ENCODE data around the gene KCNQ5.

Gene KCNQ5

GRCh38 chr6:72809746-72810379 lies 188.0 kb downstream of the KCNQ5 start:
- DNase-seq (ENCODE audit: low read depth): peak; percentile 49
- TF ChIP-seq CTCF (conservative IDR thresholded peaks at IDR 0.05; ENCODE audit: low read length): no peak
- H3K4me3 ChIP-seq (ENCODE audit: low read length): no peak overlapping the region

GRCh38 chr6:72810571-72811280 lies 188.9 kb downstream of the KCNQ5 start:
- H3K4me3 ChIP-seq (ENCODE audit: low read length): no peak overlapping the region
- TF ChIP-seq CTCF (conservative IDR thresholded peaks at IDR 0.05; ENCODE audit: low read length): no peak
- no peak for DNase-seq (ENCODE audit: low read depth)

- no peak for DNase-seq (ENCODE audit: low read depth)
- no peak overlapping the region for H3K4me3 ChIP-seq (ENCODE audit: low read length)
- no peak for TF ChIP-seq CTCF (conservative IDR thresholded peaks at IDR 0.05; ENCODE audit: low read length)
Measured at GRCh38 chr6:72811971-72812421, 190.1 kb downstream of the KCNQ5 start.

- H3K4me3 ChIP-seq (ENCODE audit: low read length): no peak overlapping the region
- DNase-seq (ENCODE audit: low read depth): no peak
- no peak for TF ChIP-seq CTCF (conservative IDR thresholded peaks at IDR 0.05; ENCODE audit: low read length)
Measured at GRCh38 chr6:72813807-72814596, 192.1 kb downstream of the KCNQ5 start.

GRCh38 chr6:72816022-72816421 lies 194.2 kb downstream of the KCNQ5 start:
- no peak for DNase-seq (ENCODE audit: low read depth)
- no peak overlapping the region for H3K4me3 ChIP-seq (ENCODE audit: low read length)
- TF ChIP-seq CTCF (conservative IDR thresholded peaks at IDR 0.05; ENCODE audit: low read length): no peak

- H3K4me3 ChIP-seq (ENCODE audit: low read length): no peak overlapping the region
- TF ChIP-seq CTCF (conservative IDR thresholded peaks at IDR 0.05; ENCODE audit: low read length): no peak
- no peak for DNase-seq (ENCODE audit: low read depth)
Measured at GRCh38 chr6:72817208-72817607, 195.3 kb downstream of the KCNQ5 start.
